ENCODE measurements around the gene FNDC3B.

GRCh38 chr3:172079326-172079976, 40.1 kb downstream of the FNDC3B start:
- TF ChIP-seq CEBPB (IDR thresholded peaks at IDR 0.05), result no peak
- no peak for TF ChIP-seq MAX (IDR thresholded peaks at IDR 0.05)
- no peak for TF ChIP-seq TAF1 (IDR thresholded peaks at IDR 0.05; ENCODE audit: low read depth)
- TF ChIP-seq EGR1 (IDR thresholded peaks at IDR 0.05), result no peak
- no peak for TF ChIP-seq RAD21 (IDR thresholded peaks at IDR 0.05; ENCODE audit: low read depth)
- no peak for TF ChIP-seq YY1 (IDR thresholded peaks at IDR 0.05; ENCODE audit: low read depth)
- TF ChIP-seq TCF12 (IDR thresholded peaks at IDR 0.05; ENCODE audit: low read depth), result no peak
- no peak for TF ChIP-seq REST (IDR thresholded peaks at IDR 0.05; ENCODE audit: low read depth)
- TF ChIP-seq USF1 (IDR thresholded peaks at IDR 0.05), result no peak
- TF ChIP-seq CREB1 (IDR thresholded peaks at IDR 0.05; ENCODE audit: low read depth), result no peak
- TF ChIP-seq EP300 (IDR thresholded peaks at IDR 0.05; ENCODE audit: borderline replicate concordance), result no peak

All from Ishikawa (cell line).